GM12892 (cell line): ENCODE results near the gene C11orf71.

Experiments
- POLR2A ChIP-seq: IDR thresholded peaks from 2 replicates; pipeline ENCODE4 v1.6.1; 2011; ENCODE audit warnings: low read depth, low read length, control low read depth
- POLR2AphosphoS5 ChIP-seq: IDR thresholded peaks from 2 replicates; pipeline ENCODE4 v1.6.1; 2011; ENCODE audit warnings: low read depth, low read length, control low read depth
- TAF1 ChIP-seq: IDR thresholded peaks from 2 replicates; pipeline ENCODE4 v1.6.1; 2011; ENCODE audit warnings: low read depth, mild to moderate bottlenecking, control low read depth, low read length, borderline replicate concordance

DNA sequence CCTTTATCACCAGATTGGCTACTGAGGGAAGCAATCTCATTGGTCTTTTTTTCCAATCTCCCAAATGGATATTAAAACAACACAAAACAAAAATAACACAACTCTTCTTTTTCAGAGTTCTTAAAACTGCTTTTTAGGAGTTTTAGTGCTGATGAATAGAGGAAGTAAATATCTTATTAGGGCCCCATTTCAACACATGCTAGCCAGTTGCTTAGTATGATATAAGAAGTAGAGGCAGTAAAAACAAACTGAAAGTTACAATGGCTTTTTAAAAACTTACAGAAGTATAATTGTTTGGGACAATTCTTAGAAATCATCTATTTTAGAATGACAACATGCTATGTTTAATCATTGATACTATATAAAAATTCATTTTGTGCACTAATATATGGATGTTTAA lies 3.4 kb downstream of the C11orf71 start:
- TF ChIP-seq TAF1 (no peak), POLR2A (no peak), POLR2AphosphoS5 (no peak)
